ENCODE results near the gene PHYKPL.

GRCh38 chr5:178278358-178279023 lies 45.9 kb upstream of the PHYKPL start:
- TF ChIP-seq CTCF (IDR thresholded peaks at IDR 0.05) = no peak
- TF ChIP-seq POLR2A (IDR thresholded peaks at IDR 0.05) = no peak

Measured in adrenal gland (tissue), 5 donors.